ENCODE data around the gene FRAT1. TPM values are rescaled to one million over a fixed set of nuclear protein-coding genes. Genes with fewer than 3 reads are reported as not detected.

Gene FRAT1
- total RNA-seq, 4 donors from 2014 or later = 6.8 to 10.0 (median 8.5) TPM

DNA sequence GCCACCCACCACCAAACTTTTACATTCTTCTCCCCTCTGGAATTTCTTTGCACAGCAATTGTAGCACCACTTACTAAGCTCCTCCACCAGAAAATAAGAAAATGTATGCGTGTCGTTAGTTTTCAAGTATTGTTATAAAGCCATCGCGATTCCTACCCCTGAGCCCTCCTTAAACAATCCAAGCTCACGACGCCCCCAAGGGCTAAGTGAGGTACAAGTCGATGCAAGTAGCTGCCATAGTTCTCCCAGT, 14.2 kb downstream of the FRAT1 start:
- Histone ChIP-seq H3K27ac (peak overlapping the region; percentile 44 to 97 (median 86)), H3K27me3 (no peaks in the 10 kb centered on the region), H3K4me1 (peaks cover 0 to 64% (median 32%) of the 10 kb centered on the region in 4 donors), H3K36me3 (peaks cover 0 to 30% (median 0%) of the 10 kb centered on the region in 3 donors), H3K4me3 (peak overlapping the region; percentile 56 to 97 (median 84)), H3K9me3 (no peaks in the 10 kb centered on the region)
- 10 to 15% methylated on average over 7 of the region's 7 CpGs for WGBS, 2 donors
- TF ChIP-seq POLR2A (IDR thresholded peaks at IDR 0.05) = no peak
- TF ChIP-seq, protein P1, sequence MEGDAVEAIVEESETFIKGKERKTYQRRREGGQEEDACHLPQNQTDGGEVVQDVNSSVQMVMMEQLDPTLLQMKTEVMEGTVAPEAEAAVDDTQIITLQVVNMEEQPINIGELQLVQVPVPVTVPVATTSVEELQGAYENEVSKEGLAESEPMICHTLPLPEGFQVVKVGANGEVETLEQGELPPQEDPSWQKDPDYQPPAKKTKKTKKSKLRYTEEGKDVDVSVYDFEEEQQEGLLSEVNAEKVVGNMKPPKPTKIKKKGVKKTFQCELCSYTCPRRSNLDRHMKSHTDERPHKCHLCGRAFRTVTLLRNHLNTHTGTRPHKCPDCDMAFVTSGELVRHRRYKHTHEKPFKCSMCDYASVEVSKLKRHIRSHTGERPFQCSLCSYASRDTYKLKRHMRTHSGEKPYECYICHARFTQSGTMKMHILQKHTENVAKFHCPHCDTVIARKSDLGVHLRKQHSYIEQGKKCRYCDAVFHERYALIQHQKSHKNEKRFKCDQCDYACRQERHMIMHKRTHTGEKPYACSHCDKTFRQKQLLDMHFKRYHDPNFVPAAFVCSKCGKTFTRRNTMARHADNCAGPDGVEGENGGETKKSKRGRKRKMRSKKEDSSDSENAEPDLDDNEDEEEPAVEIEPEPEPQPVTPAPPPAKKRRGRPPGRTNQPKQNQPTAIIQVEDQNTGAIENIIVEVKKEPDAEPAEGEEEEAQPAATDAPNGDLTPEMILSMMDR (IDR thresholded peaks at IDR 0.05) = no peak
- no peak for TF ChIP-seq EP300 (IDR thresholded peaks at IDR 0.05)
- no peak for DNase-seq (ENCODE audit: low spot score in 2 of 2)

DNA sequence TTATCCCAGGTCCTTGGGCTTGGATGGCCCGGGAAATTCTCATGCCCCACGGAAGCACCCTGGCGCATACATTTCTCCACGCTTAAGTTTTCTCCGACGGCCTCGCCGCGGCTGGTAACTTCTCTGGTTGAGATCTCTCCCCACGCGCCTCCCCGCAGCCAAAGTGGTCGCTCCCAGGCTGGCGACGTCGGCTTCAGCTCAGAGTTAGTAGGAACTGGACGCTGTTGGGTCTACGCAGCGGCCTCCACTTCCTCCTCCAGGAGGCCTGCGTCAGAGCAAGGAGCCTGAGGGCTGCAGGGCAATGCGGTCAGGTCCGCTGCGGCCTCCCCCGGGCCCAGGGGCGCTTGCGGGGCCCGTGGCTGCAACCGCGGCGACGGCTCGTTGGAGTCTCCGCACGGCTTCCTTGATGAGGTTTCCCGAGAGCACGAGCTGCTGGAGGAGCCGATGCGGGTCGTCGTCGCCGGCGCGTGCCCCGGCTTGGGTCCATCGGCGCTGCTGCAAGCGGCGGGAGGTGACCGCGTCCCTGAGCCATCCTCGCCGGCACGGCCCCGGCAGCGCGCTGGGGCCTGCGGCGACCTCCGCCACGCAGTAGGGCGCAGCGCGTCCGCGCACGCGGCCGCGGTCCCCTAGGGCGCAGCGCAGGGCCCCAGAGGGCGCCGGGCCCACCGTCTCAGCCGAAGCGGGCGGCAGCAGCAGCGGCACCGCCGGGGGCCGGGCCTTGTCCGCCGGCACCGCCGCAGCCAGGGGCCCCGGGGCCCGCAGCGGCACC, 14.7 kb downstream of the FRAT1 start:
- peaks cover 0 to 65% (median 32%) of the 10 kb centered on the region in 4 donors for H3K4me1 ChIP-seq
- H3K4me3 ChIP-seq = peak overlapping the region; percentile 56 to 97 (median 84)
- H3K9me3 ChIP-seq = no peaks in the 10 kb centered on the region
- H3K27me3 ChIP-seq = no peaks in the 10 kb centered on the region
- H3K27ac ChIP-seq = peak overlapping the region; percentile 11 to 97 (median 86)
- peak in 1 of 2 donors; percentile 6 for TF ChIP-seq EP300 (IDR thresholded peaks at IDR 0.05)
- no peak for TF ChIP-seq POLR2A (IDR thresholded peaks at IDR 0.05)
- DNase-seq (ENCODE audit: low spot score in 2 of 2) = no peak
- peaks cover 0 to 25% (median 0%) of the 10 kb centered on the region in 3 donors for H3K36me3 ChIP-seq
- whole genome bisulfite sequencing, 2 donors = 2 to 6% methylated on average over 17 to 24 of the region's 89 CpGs

DNA sequence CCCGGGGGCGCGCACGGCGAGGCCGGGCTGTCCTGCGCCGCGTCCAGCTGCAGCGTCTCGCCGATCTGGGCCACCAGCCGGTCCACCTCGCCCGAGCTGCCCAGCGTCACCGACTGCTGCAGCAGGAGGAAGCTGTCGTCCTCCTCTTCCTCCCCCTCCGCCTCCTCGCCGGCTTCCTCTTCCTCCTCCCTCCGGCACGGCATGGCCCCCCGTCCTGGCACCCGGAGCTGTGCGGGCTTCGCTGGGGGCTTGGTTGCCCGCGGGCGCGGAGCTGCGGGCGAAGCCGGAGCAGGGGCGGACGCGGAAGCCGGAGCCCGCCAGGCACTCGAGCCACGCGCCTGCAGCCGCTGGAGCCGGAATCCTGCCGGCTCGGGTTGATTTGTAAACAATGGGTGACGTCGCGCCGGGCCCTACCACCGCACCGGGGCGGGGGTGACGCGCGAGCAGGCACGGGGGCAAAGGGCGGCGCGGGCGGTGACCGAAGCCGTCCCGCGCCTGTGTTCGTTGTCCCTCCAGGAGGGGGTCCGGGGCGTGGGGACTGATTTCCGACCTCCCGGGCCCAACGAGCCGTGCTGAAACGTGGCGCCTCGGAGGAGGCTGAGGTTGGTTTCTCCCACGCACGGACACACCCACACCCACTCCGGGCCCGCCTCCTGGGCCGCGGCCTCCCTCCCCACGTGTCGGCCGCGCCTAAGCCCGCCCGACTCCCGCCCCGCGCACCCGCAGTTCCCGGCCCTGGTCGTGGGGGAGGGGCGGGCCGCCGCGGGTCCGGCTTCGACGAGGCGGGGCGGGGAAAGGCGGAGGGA, 15.5 kb downstream of the FRAT1 start, which contains the start of gene FRAT2:
Gene FRAT2 (minus strand): TSS at position 360 of the 806 bp plus-strand sequence. CDS start 157 bp downstream, at position 203.
- Histone ChIP-seq H3K36me3 (peaks cover 0 to 17% (median 0%) of the 10 kb centered on the region in 3 donors), H3K9me3 (no peaks in the 10 kb centered on the region), H3K4me3 (peak within 1 kb of the TSS; percentile 56 to 97 (median 95)), H3K4me1 (peaks cover 0 to 65% (median 32%) of the 10 kb centered on the region in 4 donors), H3K27ac (peak within 1 kb of the TSS; percentile 88 to 97 (median 91)), H3K27me3 (no peaks in the 10 kb centered on the region)
- 1% methylated on average over 35 to 57 of the region's 103 CpGs for WGBS, 2 donors
- TF ChIP-seq, protein P1 (IDR thresholded peaks at IDR 0.05) = peak in 2 of 5 experiments; percentile 54 to 67
- TF ChIP-seq POLR2A (IDR thresholded peaks at IDR 0.05) = peak; percentile 56 to 86
- peak in 1 of 2 donors; percentile 92 for TF ChIP-seq EP300 (IDR thresholded peaks at IDR 0.05)
- DNase-seq (ENCODE audit: low spot score in 2 of 2) = peak; percentile 81 to 85

DNA sequence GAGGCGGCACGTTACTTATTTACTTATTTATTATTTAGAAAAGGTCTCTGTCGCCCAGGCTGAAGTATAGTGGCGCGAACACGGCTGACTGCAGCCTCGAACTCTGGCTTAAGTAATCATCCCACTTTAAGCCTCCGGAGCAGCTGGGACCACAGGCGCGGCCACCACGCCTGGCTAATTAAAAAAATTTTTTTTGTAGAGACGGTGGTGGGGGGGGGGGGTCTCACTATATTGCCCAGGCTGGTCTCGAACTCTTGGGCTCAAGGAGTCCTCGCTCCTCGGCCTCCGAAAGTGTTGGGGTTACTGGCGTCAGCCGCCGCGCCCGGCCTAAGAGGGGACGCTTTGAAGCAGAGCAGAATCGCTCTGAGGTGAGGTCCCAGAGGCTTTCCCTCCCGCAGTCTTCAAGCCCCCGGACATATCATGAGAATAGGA, 16.1 kb downstream of the FRAT1 start:
- WGBS, 2 donors = 2 to 7% methylated on average over 23 to 25 of the region's 25 CpGs
- no peak for DNase-seq (ENCODE audit: low spot score in 2 of 2)

DNA sequence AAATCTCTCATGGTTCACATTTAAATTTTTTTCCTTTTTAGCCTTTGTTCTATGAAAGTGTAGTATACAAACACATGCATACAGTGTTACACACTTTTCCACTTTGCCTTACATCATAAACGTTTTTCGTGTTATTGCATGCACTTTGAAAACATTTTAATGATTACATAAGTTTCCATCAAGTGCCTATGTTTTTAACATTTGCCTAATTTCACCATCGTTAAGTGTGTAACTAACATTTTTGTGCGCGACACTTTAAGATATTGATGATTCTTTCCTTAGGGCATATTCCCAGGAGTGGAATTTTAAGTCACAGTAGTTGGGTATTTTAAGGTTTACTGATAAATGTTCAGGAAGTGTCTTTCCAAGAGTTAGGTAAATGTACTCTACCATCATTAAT, 16.9 kb downstream of the FRAT1 start:
- DNase-seq (ENCODE audit: low spot score in 2 of 2) = no peak
- 55 to 59% methylated on average over 5 of the region's 5 CpGs for WGBS, 2 donors
- Histone ChIP-seq H3K27ac (peak overlapping the region in 3 of 4 donors; percentile 88 to 97 (median 92)), H3K9me3 (no peaks in the 10 kb centered on the region), H3K4me1 (peaks cover 0 to 54% (median 30%) of the 10 kb centered on the region in 4 donors), H3K27me3 (no peaks in the 10 kb centered on the region), H3K36me3 (peaks cover 0 to 5% (median 0%) of the 10 kb centered on the region in 3 donors), H3K4me3 (no peak overlapping the region)
- TF ChIP-seq EP300 (IDR thresholded peaks at IDR 0.05) (no peak), POLR2A (IDR thresholded peaks at IDR 0.05) (no peak)
- TF ChIP-seq, protein P1 (IDR thresholded peaks at IDR 0.05) = no peak

More for the DNA sequence above, 16.1 kb downstream of the FRAT1 start:
- Histone ChIP-seq H3K27me3 (no peaks in the 10 kb centered on the region), H3K9me3 (no peaks in the 10 kb centered on the region), H3K4me1 (peaks cover 0 to 62% (median 32%) of the 10 kb centered on the region in 4 donors), H3K27ac (peak overlapping the region; percentile 88 to 97 (median 91)), H3K36me3 (peaks cover 0 to 11% (median 0%) of the 10 kb centered on the region in 3 donors), H3K4me3 (peak overlapping the region; percentile 56 to 97 (median 95))
- TF ChIP-seq POLR2A (IDR thresholded peaks at IDR 0.05) (no peak), EP300 (IDR thresholded peaks at IDR 0.05) (no peak)
- TF ChIP-seq, protein P1 (IDR thresholded peaks at IDR 0.05) = no peak
